ENCODE measurements around the gene ERG28.

The ERG28 gene

DNA sequence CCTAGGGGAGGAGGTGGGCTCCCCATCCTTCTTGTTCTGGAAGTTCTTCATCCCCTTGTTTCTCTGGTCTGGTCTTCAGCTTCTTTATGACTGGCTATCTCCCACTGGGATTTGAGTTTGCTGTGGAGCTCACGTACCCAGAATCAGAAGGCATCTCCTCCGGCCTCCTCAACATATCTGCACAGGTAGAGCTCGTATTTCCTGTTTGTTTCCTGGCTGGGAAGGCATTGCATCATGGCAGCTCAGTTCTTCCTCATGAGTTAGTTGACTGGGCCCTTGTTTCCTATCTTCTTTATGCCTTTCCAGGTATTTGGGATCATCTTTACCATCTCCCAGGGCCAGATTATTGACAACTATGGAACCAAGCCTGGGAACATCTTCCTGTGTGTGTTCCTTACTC, 19.8 kb downstream of the ERG28 start:
- no peak overlapping the region for H3K4me3 ChIP-seq (ENCODE audit: low read length)
- no peak for DNase-seq (ENCODE audit: low read depth)
- TF ChIP-seq, protein P1, sequence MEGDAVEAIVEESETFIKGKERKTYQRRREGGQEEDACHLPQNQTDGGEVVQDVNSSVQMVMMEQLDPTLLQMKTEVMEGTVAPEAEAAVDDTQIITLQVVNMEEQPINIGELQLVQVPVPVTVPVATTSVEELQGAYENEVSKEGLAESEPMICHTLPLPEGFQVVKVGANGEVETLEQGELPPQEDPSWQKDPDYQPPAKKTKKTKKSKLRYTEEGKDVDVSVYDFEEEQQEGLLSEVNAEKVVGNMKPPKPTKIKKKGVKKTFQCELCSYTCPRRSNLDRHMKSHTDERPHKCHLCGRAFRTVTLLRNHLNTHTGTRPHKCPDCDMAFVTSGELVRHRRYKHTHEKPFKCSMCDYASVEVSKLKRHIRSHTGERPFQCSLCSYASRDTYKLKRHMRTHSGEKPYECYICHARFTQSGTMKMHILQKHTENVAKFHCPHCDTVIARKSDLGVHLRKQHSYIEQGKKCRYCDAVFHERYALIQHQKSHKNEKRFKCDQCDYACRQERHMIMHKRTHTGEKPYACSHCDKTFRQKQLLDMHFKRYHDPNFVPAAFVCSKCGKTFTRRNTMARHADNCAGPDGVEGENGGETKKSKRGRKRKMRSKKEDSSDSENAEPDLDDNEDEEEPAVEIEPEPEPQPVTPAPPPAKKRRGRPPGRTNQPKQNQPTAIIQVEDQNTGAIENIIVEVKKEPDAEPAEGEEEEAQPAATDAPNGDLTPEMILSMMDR (conservative IDR thresholded peaks at IDR 0.05; ENCODE audit: low read depth, low read length) = no peak

DNA sequence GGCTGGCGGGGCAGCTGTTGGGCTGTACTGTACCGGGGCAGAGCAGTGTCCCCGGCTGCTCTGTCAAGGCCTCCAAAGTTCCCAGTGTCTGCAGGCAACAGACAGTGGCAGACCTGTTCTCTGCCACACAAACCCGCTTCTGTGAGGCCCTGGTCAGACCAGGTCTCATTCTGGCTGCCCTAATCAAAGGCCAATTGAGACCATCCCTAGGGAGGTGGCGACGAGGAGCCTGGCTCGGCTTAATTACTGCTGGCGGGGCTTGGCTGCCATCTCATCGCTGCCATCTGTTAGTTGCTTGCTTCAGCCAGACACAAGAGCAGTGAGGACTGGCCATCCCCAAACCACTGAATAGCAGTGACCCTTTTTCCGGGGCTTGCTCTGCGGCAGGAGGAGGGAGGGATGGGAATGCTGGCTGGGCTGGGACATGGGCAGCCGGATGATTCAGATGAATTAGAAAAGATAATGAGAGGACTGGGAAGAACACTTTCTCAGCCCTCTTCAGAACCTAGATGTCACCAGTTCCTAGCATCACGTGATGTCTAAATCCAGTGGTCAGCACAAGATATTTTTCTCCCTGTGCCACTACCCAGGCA, 24.5 kb downstream of the ERG28 start:
- no peak for DNase-seq (ENCODE audit: low read depth)
- TF ChIP-seq, protein P1 (conservative IDR thresholded peaks at IDR 0.05; ENCODE audit: low read depth, low read length) = no peak
- no peak overlapping the region for H3K4me3 ChIP-seq (ENCODE audit: low read length)

DNA sequence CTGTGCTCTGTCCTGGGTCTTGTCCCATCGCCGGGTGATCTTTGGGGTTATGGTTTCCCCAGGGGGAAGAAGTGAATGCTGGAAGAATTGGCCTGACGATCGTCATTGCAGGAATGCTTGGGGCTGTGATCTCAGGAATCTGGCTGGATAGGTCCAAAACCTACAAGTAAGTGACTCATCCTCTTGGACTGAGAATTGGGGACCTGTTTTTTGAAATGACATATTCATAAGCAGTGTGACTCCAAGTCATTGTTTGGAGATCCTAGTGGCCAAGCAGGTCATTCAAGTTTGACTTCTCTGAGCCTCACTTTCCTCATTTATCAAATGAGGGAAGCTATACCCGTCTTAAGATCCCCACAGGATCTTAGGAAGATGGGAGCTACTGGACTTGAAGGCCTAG, 25.8 kb downstream of the ERG28 start:
- TF ChIP-seq, protein P1 (conservative IDR thresholded peaks at IDR 0.05; ENCODE audit: low read depth, low read length) = no peak
- DNase-seq (ENCODE audit: low read depth) = no peak
- no peak overlapping the region for H3K4me3 ChIP-seq (ENCODE audit: low read length)

DNA sequence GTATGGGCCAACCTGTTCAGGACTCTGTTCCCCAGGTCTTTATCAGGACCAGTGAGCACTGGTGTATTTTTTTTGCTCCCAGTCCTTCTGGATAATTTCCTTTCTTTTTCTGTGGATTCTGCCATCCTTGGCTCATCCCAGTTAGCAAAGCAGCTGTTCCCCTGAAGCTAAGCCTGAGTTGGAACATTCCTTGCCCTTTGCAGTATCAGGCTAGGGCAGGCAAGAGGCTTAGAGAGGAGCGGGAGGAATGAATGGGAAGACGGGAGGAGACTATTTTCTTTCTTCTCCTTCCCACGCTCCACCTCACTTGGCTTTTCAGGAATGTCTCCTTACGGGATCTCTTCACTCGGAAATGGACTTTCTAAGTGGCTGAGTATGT, 29.2 kb downstream of the ERG28 start:
- TF ChIP-seq, protein P1 (conservative IDR thresholded peaks at IDR 0.05; ENCODE audit: low read depth, low read length) = no peak
- DNase-seq (ENCODE audit: low read depth) = no peak
- no peak overlapping the region for H3K4me3 ChIP-seq (ENCODE audit: low read length)

DNA sequence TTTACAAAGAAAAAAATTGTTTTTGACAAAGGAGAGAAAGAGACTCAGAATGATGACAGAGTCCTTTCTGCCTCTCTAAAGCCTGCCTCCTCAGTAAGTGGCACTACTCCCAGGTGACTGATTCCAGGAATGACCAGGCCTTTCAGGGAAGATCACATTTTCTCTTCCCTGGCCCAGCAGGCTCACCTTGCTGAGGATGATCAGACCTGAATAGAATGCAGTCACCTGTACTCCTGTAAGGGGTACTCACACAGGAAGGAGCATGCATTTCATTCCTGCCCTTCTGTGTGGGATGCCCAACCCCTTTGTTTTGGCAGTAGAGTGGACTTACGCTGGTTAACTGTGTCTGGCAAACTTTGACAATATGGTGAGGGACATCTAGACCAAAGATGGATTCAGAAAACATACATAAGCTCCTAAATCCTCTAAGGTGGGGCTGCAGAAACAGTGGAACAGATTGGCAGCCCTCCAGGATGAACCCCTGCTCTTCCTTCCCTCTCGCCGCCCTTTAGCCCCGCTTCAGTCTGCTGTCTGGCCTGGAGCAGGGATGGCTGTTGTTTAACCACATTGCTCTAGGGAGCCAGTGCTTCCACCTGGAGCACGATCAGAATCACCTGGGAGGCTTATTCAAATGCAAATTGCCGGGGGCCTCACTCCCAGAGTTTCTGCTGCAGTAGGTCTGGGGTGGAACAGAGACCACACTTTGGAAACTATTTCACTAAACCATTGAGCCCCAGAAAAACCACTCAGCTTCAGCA, 29.8 kb downstream of the ERG28 start:
- H3K4me3 ChIP-seq (ENCODE audit: low read length) = no peak overlapping the region
- no peak for DNase-seq (ENCODE audit: low read depth)
- TF ChIP-seq, protein P1 (conservative IDR thresholded peaks at IDR 0.05; ENCODE audit: low read depth, low read length) = no peak

DNA sequence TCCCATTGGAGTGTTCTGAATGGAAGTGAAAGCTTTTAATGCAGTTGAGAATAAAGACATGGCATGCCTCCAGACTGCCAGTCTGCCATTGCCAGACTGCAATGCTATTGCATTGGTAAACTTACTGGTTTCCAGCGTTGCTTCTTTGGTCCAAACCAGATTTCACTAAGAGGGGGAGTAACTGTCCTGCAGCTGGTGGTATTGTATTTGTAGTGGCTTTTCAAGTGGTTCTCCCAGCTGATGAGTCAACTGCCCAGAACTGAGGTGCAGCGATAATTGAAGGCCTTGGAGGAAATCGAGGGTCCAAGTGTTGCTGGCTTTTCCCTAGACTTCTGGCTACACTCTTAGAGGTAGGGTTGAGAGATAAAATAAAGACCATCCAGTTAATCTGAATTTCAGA, 31.9 kb downstream of the ERG28 start:
- TF ChIP-seq, protein P1 (conservative IDR thresholded peaks at IDR 0.05; ENCODE audit: low read depth, low read length) = no peak
- H3K4me3 ChIP-seq (ENCODE audit: low read length) = no peak overlapping the region
- no peak for DNase-seq (ENCODE audit: low read depth)

DNA sequence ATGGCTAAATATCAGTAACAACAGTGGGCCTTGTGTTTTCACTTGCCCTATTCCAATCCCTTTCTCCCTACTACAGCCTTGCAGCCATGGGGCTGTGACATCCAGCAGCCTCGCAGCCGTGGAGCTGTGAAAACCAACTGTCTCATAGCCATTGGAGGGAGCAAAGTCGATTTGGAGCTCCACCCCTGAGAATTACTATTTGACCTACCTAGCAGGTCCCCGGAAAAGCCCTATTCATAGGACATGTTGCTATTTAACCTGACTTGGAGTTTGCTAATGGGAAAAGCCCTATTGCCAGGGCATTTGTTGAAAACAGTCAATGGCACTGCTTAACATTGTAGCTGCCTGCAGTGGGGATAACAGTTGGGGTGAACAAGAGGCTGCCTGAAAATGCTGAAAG, 33.3 kb downstream of the ERG28 start:
- DNase-seq (ENCODE audit: low read depth) = no peak
- H3K4me3 ChIP-seq (ENCODE audit: low read length) = no peak overlapping the region
- TF ChIP-seq, protein P1 (conservative IDR thresholded peaks at IDR 0.05; ENCODE audit: low read depth, low read length) = no peak

Measured in retinal pigment epithelial cell (primary cell).